B cell (primary cell): ENCODE measurements around the gene AK1. TPM values are rescaled to one million over a fixed set of nuclear protein-coding genes. Genes with fewer than 3 reads are reported as not detected.

ENCODE experiments used
- ATAC-seq: fragments of 200-7000 bp; cut with Tn5 transposase; one replicate; pipeline ENCODE4 v1.10.0; 2021; ENCODE audit warnings: low read depth, mild to moderate bottlenecking, moderate number of reproducible peaks, moderate library complexity
- CTCF ChIA-PET: fragments of 350-600 bp; sonication (Branson Sonifier 250); formaldehyde crosslinking; loops from one replicate; lab custom pipeline; 2021; ENCODE audit warnings: antibody characterized with exemption, inconsistent platforms; lab: Charles Lee
- POLR2A ChIA-PET: fragments of 350-600 bp; sonication (Branson Sonifier 250); formaldehyde crosslinking; loops from one replicate; lab custom pipeline; 2021; ENCODE audit warnings: antibody characterized with exemption; lab: Charles Lee
- DNase-seq: peaks from one replicate; pipeline ENCODE4 v3.0.0; 2013
- H2AFZ ChIP-seq: 2 replicates; pipeline ENCODE4 v1.6.1; 2012; ENCODE audit warnings: mild to moderate bottlenecking, low read depth, low read length; ENCODE audit not compliant: insufficient read depth, poor library complexity, severe bottlenecking
- H3K27ac ChIP-seq, 2 donors: 1 replicate in 1 of 2; 2 replicates in 1 of 2; pipeline ENCODE4 v1.5.1; 2012 to 2013; ENCODE audit warnings: low read length in 2 of 2, mild to moderate bottlenecking in 2 of 2, moderate library complexity in 1 of 2
- H3K27me3 ChIP-seq, 4 experiments: fragments of 200-600 bp in 1 of 4; sonication (generic) in 1 of 4; replicated peaks in 1 of 4; 1 replicate in 2 of 4; 2 replicates in 2 of 4; pipeline versions ENCODE4 v1.6.1 to v1.7.0; 2013 to 2016; ENCODE audit warnings: low read length in 3 of 4, mild to moderate bottlenecking in 2 of 4, mixed read lengths in 1 of 4, moderate library complexity in 1 of 4; ENCODE audit not compliant: insufficient read depth in 4 of 4, control insufficient read depth in 3 of 4; ENCODE audit errors: control extremely low read depth in 1 of 4
- H3K36me3 ChIP-seq, 2 experiments: replicated peaks in 1 of 2; 1 replicate in 1 of 2; 2 replicates in 1 of 2; pipeline versions ENCODE4 v1.6.1 to v1.7.1; 2013; ENCODE audit warnings: low read length in 1 of 2; ENCODE audit not compliant: insufficient read depth in 2 of 2, control insufficient read depth in 1 of 2; ENCODE audit errors: control extremely low read depth in 1 of 2, extremely low read depth in 1 of 2
- H3K4me1 ChIP-seq, 2 donors: fragments of 200-600 bp in 1 of 2; sonication (generic) in 1 of 2; 1 replicate in 1 of 2; 2 replicates in 1 of 2; pipeline versions ENCODE4 v1.5.1 to v1.6.1; 2013 to 2017; ENCODE audit warnings: low read length in 2 of 2; ENCODE audit not compliant: control insufficient read depth in 2 of 2, insufficient read depth in 2 of 2
- H3K4me2 ChIP-seq: replicated peaks from 2 replicates; pipeline ENCODE3; 2012; ENCODE audit warnings: mild to moderate bottlenecking, low read depth, low read length; ENCODE audit not compliant: poor library complexity, severe bottlenecking
- H3K4me3 ChIP-seq, 5 experiments: fragments of 200-600 bp in 1 of 5; sonication (generic) in 1 of 5; 1 replicate in 3 of 5; 2 replicates in 2 of 5; pipeline versions ENCODE4 v1.5.1 to v1.7.0; 2011 to 2016; ENCODE audit warnings: low read length in 4 of 5, mild to moderate bottlenecking in 4 of 5, low read depth in 2 of 5, control low read depth in 1 of 5, moderate library complexity in 1 of 5; ENCODE audit not compliant: insufficient read depth in 1 of 5; ENCODE audit errors: control extremely low read depth in 1 of 5, extremely low read depth in 1 of 5
- H3K79me2 ChIP-seq: fragments of 200-600 bp; sonication (generic); one replicate; pipeline ENCODE4 v1.6.0; 2016; ENCODE audit warnings: low read length; ENCODE audit not compliant: control insufficient read depth, insufficient read depth
- H3K9ac ChIP-seq: fragments of 200-600 bp; sonication (generic); 2 replicates; pipeline ENCODE4 v1.6.1; 2017; ENCODE audit warnings: mild to moderate bottlenecking, low read length, moderate library complexity
- H3K9me3 ChIP-seq, 3 donors: one replicate each; pipeline versions ENCODE4 v1.6.1 to v1.7.1; 2013; ENCODE audit warnings: low read length in 2 of 3; ENCODE audit not compliant: control insufficient read depth in 2 of 3, insufficient read depth in 1 of 3; ENCODE audit errors: control extremely low read depth in 1 of 3
- H4K20me1 ChIP-seq: 2 replicates; pipeline ENCODE4 v1.6.0; 2012; ENCODE audit warnings: mild to moderate bottlenecking, low read length; ENCODE audit not compliant: insufficient read depth, control insufficient read depth, poor library complexity, severe bottlenecking
- H3K27ac Mint-ChIP-seq: one replicate; pipeline ENCODE4 v1.8.0; 2021; ENCODE audit warnings: mixed read lengths
- H3K27me3 Mint-ChIP-seq: one replicate; pipeline ENCODE4 v1.8.0; 2021; ENCODE audit warnings: mixed read lengths
- H3K4me1 Mint-ChIP-seq: one replicate; pipeline ENCODE4 v1.8.0; 2021; ENCODE audit warnings: mixed read lengths
- H3K4me3 Mint-ChIP-seq: one replicate; pipeline ENCODE4 v1.8.0; 2021; ENCODE audit warnings: mixed read lengths
- H3K9me3 Mint-ChIP-seq: one replicate; pipeline ENCODE4 v1.8.0; 2022; ENCODE audit warnings: mixed read lengths; ENCODE audit not compliant: insufficient read depth
- EZH2 ChIP-seq: IDR thresholded peaks from 2 replicates; pipeline ENCODE4 v1.6.1; 2012; ENCODE audit warnings: borderline replicate concordance, low read depth, mild to moderate bottlenecking, moderate library complexity, low read length; ENCODE audit not compliant: insufficient read depth, poor library complexity, severe bottlenecking
- WGBS: methylation state at CpG from one replicate; pipeline ENCODE4 v1.1.5; 2013; ENCODE audit warnings: missing lambda C conversion rate; ENCODE audit not compliant: insufficient coverage; 5-methylcytosine and 5-hydroxymethylcytosine counted together
- intact Hi-C: fragments of 100-400 bp; cut with micrococcal nuclease; formaldehyde crosslinking; loops from one replicate; pipeline ENCODE4 v1.10.0; 2022
- polyA plus RNA-seq: library from polyadenylated mRNA; depleted of rRNA; stranded (reverse); fragments of >200 nt; gene quantifications from 2 replicates; pipeline ENCODE4 v1.2.3, GENCODE V29; 2012
- total RNA-seq, 2 donors: library from RNA; stranded (reverse); fragments of 120-200 nt in 1 of 2; gene quantifications; 1 replicate in 1 of 2; 2 replicates in 1 of 2; pipeline versions ENCODE4 v1.2.3 to v1.2.4, GENCODE V29; 2013 to 2022
- TF ChIP-seq, protein P1 (sequence below): fragments of 200-600 bp; IDR thresholded peaks from one replicate; pipeline ENCODE4 v1.8.0; 2022; ENCODE audit warnings: antibody characterized with exemption, mild to moderate bottlenecking

The AK1 gene
- total and polyA plus RNA-seq, 2 donors (not counting 1 experiment from before 2014, with no cell fraction given): 28.0 to 31.8 TPM

DNA sequence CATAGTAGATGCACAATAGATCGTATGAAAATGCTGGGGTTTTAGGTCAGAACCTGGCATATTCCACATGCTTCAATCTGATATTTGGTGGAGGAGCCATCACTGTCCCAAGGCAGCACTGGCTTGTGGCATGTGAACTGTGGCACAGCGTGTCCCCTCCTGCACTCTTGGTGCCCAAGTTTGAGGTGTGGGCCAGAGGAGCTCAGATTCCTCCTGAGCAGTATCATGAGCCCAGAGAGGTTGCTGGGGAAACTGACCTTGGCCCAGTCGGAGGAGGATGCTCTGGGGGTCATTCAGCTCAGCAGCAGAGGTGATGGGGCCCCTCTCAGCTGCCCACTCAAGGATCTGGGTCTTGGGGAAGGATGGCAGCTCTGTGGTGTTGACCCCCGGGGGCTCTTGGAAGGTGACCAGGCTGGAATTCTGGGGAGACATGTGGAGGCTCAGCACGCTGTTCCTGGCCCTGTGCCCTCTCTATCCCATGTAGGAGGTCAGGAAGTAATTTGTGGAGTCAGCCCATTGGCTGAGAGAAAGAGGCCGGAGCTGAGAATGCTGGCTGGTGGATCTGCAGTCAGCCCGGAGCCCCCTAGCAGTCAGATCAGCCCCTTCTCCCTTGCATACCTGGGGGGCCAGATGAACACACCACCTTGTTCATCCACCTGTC, 51.1 kb downstream of the AK1 start:
- intact Hi-C loops: no loop called here
- Histone ChIP-seq H3K27ac (no peak overlapping the region), H3K79me2 (no peaks in the 10 kb centered on the region), H3K4me3 (no peak overlapping the region), H2AFZ (no peak overlapping the region), H3K27me3 (no peaks in the 10 kb centered on the region), H3K36me3 (peaks cover 0 to 6% of the 10 kb centered on the region in 2 experiments), H3K9ac (no peak overlapping the region), H4K20me1 (no peaks in the 10 kb centered on the region), H3K4me2 (no peak overlapping the region), H3K4me1 (no peaks in the 10 kb centered on the region), H3K9me3 (no peaks in the 10 kb centered on the region)
- DNase-seq: no peak
- no peak for ATAC-seq
- H3K9me3 Mint-ChIP-seq: no peaks in the 10 kb centered on the region
- no peak overlapping the region for H3K27ac Mint-ChIP-seq
- ChIA-PET CTCF (interaction anchor here (1.1 kb wide), 1 partner anchor 43 kb away, joined by 4 read pairs; no protein-coding TSS in a partner anchor), POLR2A (no interaction called here)
- H3K4me3 Mint-ChIP-seq: no peak overlapping the region
- WGBS: 98% methylated on average over 6 of the region's 7 CpGs
- no peaks in the 10 kb centered on the region for H3K4me1 Mint-ChIP-seq
- H3K27me3 Mint-ChIP-seq: no peaks in the 10 kb centered on the region
- TF ChIP-seq, protein P1, sequence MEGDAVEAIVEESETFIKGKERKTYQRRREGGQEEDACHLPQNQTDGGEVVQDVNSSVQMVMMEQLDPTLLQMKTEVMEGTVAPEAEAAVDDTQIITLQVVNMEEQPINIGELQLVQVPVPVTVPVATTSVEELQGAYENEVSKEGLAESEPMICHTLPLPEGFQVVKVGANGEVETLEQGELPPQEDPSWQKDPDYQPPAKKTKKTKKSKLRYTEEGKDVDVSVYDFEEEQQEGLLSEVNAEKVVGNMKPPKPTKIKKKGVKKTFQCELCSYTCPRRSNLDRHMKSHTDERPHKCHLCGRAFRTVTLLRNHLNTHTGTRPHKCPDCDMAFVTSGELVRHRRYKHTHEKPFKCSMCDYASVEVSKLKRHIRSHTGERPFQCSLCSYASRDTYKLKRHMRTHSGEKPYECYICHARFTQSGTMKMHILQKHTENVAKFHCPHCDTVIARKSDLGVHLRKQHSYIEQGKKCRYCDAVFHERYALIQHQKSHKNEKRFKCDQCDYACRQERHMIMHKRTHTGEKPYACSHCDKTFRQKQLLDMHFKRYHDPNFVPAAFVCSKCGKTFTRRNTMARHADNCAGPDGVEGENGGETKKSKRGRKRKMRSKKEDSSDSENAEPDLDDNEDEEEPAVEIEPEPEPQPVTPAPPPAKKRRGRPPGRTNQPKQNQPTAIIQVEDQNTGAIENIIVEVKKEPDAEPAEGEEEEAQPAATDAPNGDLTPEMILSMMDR: no peak
- TF ChIP-seq EZH2: no peak

DNA sequence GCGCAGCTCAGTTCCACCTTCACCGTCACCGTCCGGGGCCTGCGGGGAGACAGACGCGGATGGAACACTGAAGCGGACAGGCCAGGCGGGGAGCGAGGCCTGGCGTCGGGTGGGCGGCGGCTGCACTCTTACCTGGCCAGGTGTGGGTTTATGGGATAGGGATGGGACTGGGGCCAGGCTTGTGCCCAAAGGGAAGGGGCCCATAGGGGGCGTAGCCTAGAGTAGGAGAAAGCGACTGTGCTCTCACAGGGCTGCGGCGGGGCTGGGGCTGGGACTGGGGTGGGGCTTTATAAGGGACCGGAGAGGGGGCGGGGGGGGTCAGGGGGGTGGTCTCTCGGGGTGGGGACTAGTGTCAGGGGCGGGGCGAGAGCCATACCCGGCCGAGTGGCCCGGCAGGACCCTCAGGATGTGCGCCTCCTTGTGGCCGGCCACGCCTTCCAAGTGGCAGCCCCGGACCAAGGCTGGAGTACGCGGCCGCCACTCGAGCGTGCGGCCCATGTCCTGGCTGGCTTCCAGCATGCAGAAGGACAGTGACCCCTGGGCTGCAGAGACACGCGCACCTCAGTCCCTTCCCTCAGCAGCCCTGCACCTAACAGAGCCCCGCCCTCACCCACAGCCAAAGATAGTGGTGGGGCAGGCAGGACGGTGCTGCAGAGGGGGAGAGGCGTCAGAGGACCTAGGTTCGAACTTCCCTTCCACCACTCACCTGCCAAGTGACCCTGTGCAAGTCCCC, 52.0 kb downstream of the AK1 start:
- Histone ChIP-seq H3K4me1 (no peaks in the 10 kb centered on the region), H3K9me3 (no peaks in the 10 kb centered on the region), H3K79me2 (no peaks in the 10 kb centered on the region), H4K20me1 (no peaks in the 10 kb centered on the region), H3K4me3 (no peak overlapping the region), H3K27me3 (no peaks in the 10 kb centered on the region), H3K27ac (no peak overlapping the region), H2AFZ (no peak overlapping the region), H3K4me2 (no peak overlapping the region), H3K9ac (no peak overlapping the region), H3K36me3 (peaks cover 0 to 6% of the 10 kb centered on the region in 2 experiments)
- ChIA-PET POLR2A (no interaction called here), CTCF (interaction anchor here (1.1 to 2.9 kb wide), 4 partner anchors 41 to 90 kb away, joined by 3 to 14 read pairs (median 4); partner anchors contain the start of gene TOR2A)
- H3K27ac Mint-ChIP-seq: no peak overlapping the region
- WGBS: 88% methylated on average over 28 of the region's 42 CpGs
- no peaks in the 10 kb centered on the region for H3K4me1 Mint-ChIP-seq
- DNase-seq (no peak), ATAC-seq (no peak)
- no peaks in the 10 kb centered on the region for H3K27me3 Mint-ChIP-seq
- intact Hi-C loops: no loop called here
- H3K9me3 Mint-ChIP-seq: no peaks in the 10 kb centered on the region
- no peak overlapping the region for H3K4me3 Mint-ChIP-seq
- no peak for TF ChIP-seq EZH2
- TF ChIP-seq, protein P1: no peak
